Mesenchymal stem cell (in vitro differentiated cells and primary cell): ENCODE results near the gene TMPRSS5.

ENCODE experiments used
- DNase-seq: peaks from one replicate; pipeline ENCODE4 v3.0.0-alpha.2; 2013
- H2AFZ ChIP-seq: one replicate; pipeline ENCODE4 v1.6.1; 2013; ENCODE audit warnings: low read depth, mild to moderate bottlenecking, control low read depth, inconsistent platforms, low read length, moderate library complexity
- H2AK5ac ChIP-seq: 2 replicates; pipeline ENCODE4 v1.6.1; 2013; ENCODE audit warnings: low read length, moderate library complexity, mild to moderate bottlenecking, inconsistent platforms; ENCODE audit not compliant: severe bottlenecking
- H2BK120ac ChIP-seq: one replicate; pipeline ENCODE4 v1.6.1; 2013; ENCODE audit warnings: low read depth, mild to moderate bottlenecking, inconsistent platforms, low read length, moderate library complexity
- H2BK12ac ChIP-seq, 2 experiments: one replicate each; pipeline ENCODE4 v1.6.1; 2013; ENCODE audit warnings: inconsistent platforms in 2 of 2, low read length in 2 of 2, mild to moderate bottlenecking in 2 of 2, moderate library complexity in 2 of 2, control low read depth in 1 of 2
- H2BK15ac ChIP-seq: one replicate; pipeline ENCODE4 v1.6.1; 2013; ENCODE audit warnings: mild to moderate bottlenecking, low read depth, inconsistent platforms; ENCODE audit not compliant: poor library complexity, severe bottlenecking
- H2BK5ac ChIP-seq: 2 replicates; pipeline ENCODE4 v1.6.1; 2013; ENCODE audit warnings: low read depth, mild to moderate bottlenecking, low read length, control low read depth, inconsistent platforms; ENCODE audit not compliant: poor library complexity, severe bottlenecking
- H3K14ac ChIP-seq, 2 experiments: one replicate each; pipeline ENCODE4 v1.6.1; 2013; ENCODE audit warnings: inconsistent platforms in 2 of 2, low read length in 2 of 2, control low read depth in 1 of 2, mild to moderate bottlenecking in 1 of 2, moderate library complexity in 1 of 2
- H3K18ac ChIP-seq, 2 experiments: one replicate each; pipeline ENCODE4 v1.6.1; 2013; ENCODE audit warnings: inconsistent platforms in 2 of 2, low read length in 2 of 2, control low read depth in 1 of 2, low read depth in 1 of 2, mild to moderate bottlenecking in 1 of 2
- H3K23ac ChIP-seq, 2 experiments: one replicate each; pipeline ENCODE4 v1.6.1; 2013; ENCODE audit warnings: inconsistent platforms in 2 of 2, low read length in 2 of 2, mild to moderate bottlenecking in 2 of 2, moderate library complexity in 2 of 2, control low read depth in 1 of 2
- H3K27ac ChIP-seq: 2 replicates; pipeline ENCODE4 v1.5.1; 2013; ENCODE audit warnings: mild to moderate bottlenecking, moderate library complexity, low read length, control low read depth, inconsistent platforms; ENCODE audit not compliant: poor library complexity, severe bottlenecking
- H3K27me3 ChIP-seq, 2 experiments: 2 replicates each; pipeline versions ENCODE4 v1.6.1 to v1.7.0; 2013; ENCODE audit warnings: low read length in 2 of 2, mild to moderate bottlenecking in 2 of 2, moderate library complexity in 2 of 2, control low read depth in 1 of 2, inconsistent platforms in 1 of 2; ENCODE audit not compliant: control insufficient read depth in 1 of 2, insufficient read depth in 1 of 2
- H3K36me3 ChIP-seq, 2 experiments: 2 replicates each; pipeline versions ENCODE4 v1.6.1 to v1.7.0; 2013; ENCODE audit warnings: low read length in 2 of 2, control low read depth in 1 of 2, inconsistent platforms in 1 of 2, low read depth in 1 of 2, mild to moderate bottlenecking in 1 of 2; ENCODE audit not compliant: insufficient read depth in 2 of 2, control insufficient read depth in 1 of 2
- H3K4ac ChIP-seq, 2 experiments: one replicate each; pipeline ENCODE4 v1.6.1; 2013; ENCODE audit warnings: inconsistent platforms in 2 of 2, low read length in 2 of 2, mild to moderate bottlenecking in 2 of 2, moderate library complexity in 2 of 2, control low read depth in 1 of 2, low read depth in 1 of 2
- H3K4me1 ChIP-seq: 2 replicates; pipeline ENCODE4 v1.6.1; 2013; ENCODE audit warnings: low read depth, low read length, control low read depth; ENCODE audit not compliant: control insufficient read depth, insufficient read depth
- H3K4me2 ChIP-seq: 2 replicates; pipeline ENCODE4 v1.6.1; 2013; ENCODE audit warnings: low read length, mild to moderate bottlenecking, inconsistent platforms; ENCODE audit not compliant: poor library complexity, severe bottlenecking
- H3K4me3 ChIP-seq, 2 experiments: 2 replicates each; pipeline versions ENCODE4 v1.5.1 to v1.7.0; 2013; ENCODE audit warnings: low read length in 2 of 2, mild to moderate bottlenecking in 2 of 2, control low read depth in 1 of 2, low read depth in 1 of 2; ENCODE audit not compliant: insufficient read depth in 1 of 2
- H3K79me1 ChIP-seq: replicated peaks from 2 replicates; pipeline ENCODE4 v1.6.1; 2013; ENCODE audit warnings: mild to moderate bottlenecking, control low read depth, low read length, inconsistent platforms; ENCODE audit not compliant: poor library complexity, severe bottlenecking
- H3K9ac ChIP-seq: 2 replicates; pipeline ENCODE4 v1.7.0; 2013; ENCODE audit warnings: mild to moderate bottlenecking, low read length, moderate library complexity
- H3K9me3 ChIP-seq: 2 replicates; pipeline ENCODE4 v1.7.0; 2013; ENCODE audit warnings: mild to moderate bottlenecking, low read length; ENCODE audit not compliant: control insufficient read depth
- H4K8ac ChIP-seq: one replicate; pipeline ENCODE4 v1.6.1; 2013; ENCODE audit warnings: inconsistent platforms, mild to moderate bottlenecking, low read length, moderate library complexity
- H4K91ac ChIP-seq: one replicate; pipeline ENCODE4 v1.6.1; 2013; ENCODE audit warnings: mild to moderate bottlenecking, low read length, inconsistent platforms
- WGBS: methylation state at CpG from one replicate; pipeline ENCODE4 v1.1.7; 2013; ENCODE audit warnings: mixed read lengths; 5-methylcytosine and 5-hydroxymethylcytosine counted together

Gene TMPRSS5

DNA sequence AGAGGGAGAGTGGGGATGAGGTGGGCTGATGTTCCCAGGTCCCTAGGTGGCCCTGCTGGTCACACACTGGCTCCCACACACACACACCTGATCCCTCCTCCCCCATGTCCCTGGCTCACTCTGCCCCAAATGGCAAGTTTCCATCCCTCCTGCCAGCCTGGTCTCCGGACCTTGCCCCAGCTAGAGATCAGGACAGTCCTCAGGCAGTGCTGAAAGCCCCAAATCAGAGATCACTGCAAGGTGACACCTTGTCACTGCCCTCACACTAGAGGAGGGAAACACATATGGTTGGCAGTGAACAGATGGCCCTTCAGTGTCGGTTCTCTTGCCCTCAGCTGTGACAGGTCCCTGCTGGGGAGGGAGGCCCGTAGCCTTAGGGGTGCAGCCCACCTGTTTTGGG, 7.6 kb downstream of the TMPRSS5 start:
- H3K9ac ChIP-seq: no peak overlapping the region
- H3K4ac ChIP-seq: no peak overlapping the region
- H3K14ac ChIP-seq: no peak overlapping the region
- no peak overlapping the region for H3K18ac ChIP-seq
- H2BK15ac ChIP-seq: no peak overlapping the region
- H3K27ac ChIP-seq: no peak overlapping the region
- no peak overlapping the region for H3K23ac ChIP-seq
- no peak overlapping the region for H2BK120ac ChIP-seq
- no peak overlapping the region for H2AFZ ChIP-seq
- no peak overlapping the region for H2BK5ac ChIP-seq
- peak overlapping the region in 1 of 2 experiments; percentile 14 for H3K4me3 ChIP-seq
- H3K9me3 ChIP-seq: no peaks in the 10 kb centered on the region
- WGBS: 75% methylated on average over 3 of the region's 3 CpGs
- H2AK5ac ChIP-seq: no peak overlapping the region
- no peaks in the 10 kb centered on the region for H3K36me3 ChIP-seq
- no peak overlapping the region for H4K91ac ChIP-seq
- no peak overlapping the region for H4K8ac ChIP-seq
- H3K27me3 ChIP-seq: peaks cover 6 to 9% of the 10 kb centered on the region in 2 experiments
- peaks cover 3% of the 10 kb centered on the region for H3K4me1 ChIP-seq
- H3K79me1 ChIP-seq: no peaks in the 10 kb centered on the region
- no peak overlapping the region for H3K4me2 ChIP-seq
- no peak for DNase-seq
- no peak overlapping the region for H2BK12ac ChIP-seq

- H3K79me1 ChIP-seq: no peaks in the 10 kb centered on the region
- H3K9me3 ChIP-seq: no peaks in the 10 kb centered on the region
- H3K4me1 ChIP-seq: peaks cover 3% of the 10 kb centered on the region
- H3K4ac ChIP-seq: no peak overlapping the region
- H3K4me2 ChIP-seq: no peak overlapping the region
- H4K8ac ChIP-seq: no peak overlapping the region
- H3K18ac ChIP-seq: no peak overlapping the region
- 86% methylated on average over 5 of the region's 7 CpGs for WGBS
- DNase-seq: no peak
- H3K27ac ChIP-seq: no peak overlapping the region
- H2BK15ac ChIP-seq: no peak overlapping the region
- no peak overlapping the region for H2AK5ac ChIP-seq
- H2BK5ac ChIP-seq: no peak overlapping the region
- H3K36me3 ChIP-seq: no peaks in the 10 kb centered on the region
- no peak overlapping the region for H2BK12ac ChIP-seq
- H3K9ac ChIP-seq: no peak overlapping the region
- no peak overlapping the region for H4K91ac ChIP-seq
- H3K23ac ChIP-seq: no peak overlapping the region
- no peak overlapping the region for H2BK120ac ChIP-seq
- no peak overlapping the region for H3K14ac ChIP-seq
- H3K27me3 ChIP-seq: peaks cover 6 to 9% of the 10 kb centered on the region in 2 experiments
- no peak overlapping the region for H2AFZ ChIP-seq
- no peak overlapping the region for H3K4me3 ChIP-seq
Observed at GRCh38 chr11:113697756-113698407, 8.2 kb downstream of the TMPRSS5 start.

DNA sequence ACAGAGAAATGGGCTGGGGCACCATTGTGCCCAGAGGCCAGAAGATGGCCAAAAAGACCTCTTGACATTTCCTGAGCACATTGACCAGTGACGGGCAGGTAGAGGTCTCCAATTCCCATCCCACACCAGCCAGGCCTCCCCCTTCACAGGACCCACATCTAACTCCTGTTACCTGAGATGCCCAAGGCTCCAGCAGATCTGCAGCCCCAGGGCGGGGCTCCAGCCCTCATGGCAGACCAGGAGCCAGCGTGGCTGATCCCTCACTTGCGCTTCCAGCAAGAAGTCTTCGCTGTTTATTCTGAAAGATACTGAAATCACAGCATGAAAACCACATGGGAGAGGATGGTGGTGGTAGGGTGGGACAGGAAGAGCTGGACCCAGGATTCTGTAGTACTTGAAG, 9.0 kb downstream of the TMPRSS5 start:
- H3K27me3 ChIP-seq: peaks cover 6 to 9% of the 10 kb centered on the region in 2 experiments
- no peak overlapping the region for H2BK15ac ChIP-seq
- peaks cover 3% of the 10 kb centered on the region for H3K4me1 ChIP-seq
- H2BK12ac ChIP-seq: no peak overlapping the region
- no peak overlapping the region for H3K14ac ChIP-seq
- 86% methylated on average over 5 of the region's 5 CpGs for WGBS
- no peaks in the 10 kb centered on the region for H3K9me3 ChIP-seq
- no peak overlapping the region for H3K27ac ChIP-seq
- H2AK5ac ChIP-seq: no peak overlapping the region
- H3K18ac ChIP-seq: no peak overlapping the region
- H3K4ac ChIP-seq: no peak overlapping the region
- H2BK5ac ChIP-seq: no peak overlapping the region
- H2AFZ ChIP-seq: no peak overlapping the region
- H4K91ac ChIP-seq: no peak overlapping the region
- H3K79me1 ChIP-seq: no peaks in the 10 kb centered on the region
- H3K23ac ChIP-seq: no peak overlapping the region
- H3K9ac ChIP-seq: no peak overlapping the region
- H3K4me2 ChIP-seq: no peak overlapping the region
- DNase-seq: no peak
- no peak overlapping the region for H3K4me3 ChIP-seq
- no peak overlapping the region for H2BK120ac ChIP-seq
- no peaks in the 10 kb centered on the region for H3K36me3 ChIP-seq
- H4K8ac ChIP-seq: no peak overlapping the region

GRCh38 chr11:113695207-113695606, 10.9 kb downstream of the TMPRSS5 start:
- Histone ChIP-seq H3K4me1 (peaks cover 10% of the 10 kb centered on the region), H2AFZ (no peak overlapping the region), H3K36me3 (no peaks in the 10 kb centered on the region)

More at GRCh38 chr11:113695207-113695606, 10.9 kb downstream of the TMPRSS5 start:
- no peak overlapping the region for H3K27ac ChIP-seq
- no peaks in the 10 kb centered on the region for H3K9me3 ChIP-seq
- H4K8ac ChIP-seq: no peak overlapping the region
- no peak overlapping the region for H2BK12ac ChIP-seq
- no peak overlapping the region for H3K4me3 ChIP-seq
- WGBS: 100% methylated on average over 2 of the region's 4 CpGs
- H3K27me3 ChIP-seq: peaks cover 6 to 9% of the 10 kb centered on the region in 2 experiments
- H3K79me1 ChIP-seq: no peaks in the 10 kb centered on the region
- H2BK15ac ChIP-seq: no peak overlapping the region
- H3K14ac ChIP-seq: no peak overlapping the region
- H4K91ac ChIP-seq: no peak overlapping the region
- no peak overlapping the region for H3K23ac ChIP-seq
- no peak overlapping the region for H3K4ac ChIP-seq
- no peak overlapping the region for H3K4me2 ChIP-seq
- H3K9ac ChIP-seq: no peak overlapping the region
- H3K18ac ChIP-seq: no peak overlapping the region
- no peak overlapping the region for H2BK120ac ChIP-seq
- H2AK5ac ChIP-seq: no peak overlapping the region
- DNase-seq: no peak
- H2BK5ac ChIP-seq: no peak overlapping the region
